K562 (cell line): ENCODE data around the gene TMEM123. TPM values are rescaled to one million over a fixed set of nuclear protein-coding genes. Genes with fewer than 3 reads are reported as not detected.
A peak's percentile ranks its signal among the peaks of the same experiment; 100 is the strongest.

Experiments
- ATAC-seq: fragments of 200-7000 bp; cut with Tn5 transposase; 3 replicates; pipeline ENCODE4 v1.9.1; 2020; ENCODE audit warnings: moderate library complexity
- BruUV-seq: library from RNA; stranded (reverse); fragments of 400-500 nt; replicated peaks from 2 replicates; lab custom pipeline; 2021; lab: Mats Ljungman, UMichigan
- CTCF ChIA-PET: fragments of 300-600 bp; formaldehyde crosslinking; extraction: SDS; loops from one replicate; lab custom pipeline; 2021; ENCODE audit warnings: low intra/inter-chr PET ratio; lab: Yijun Ruan, JAX
- POLR2A ChIA-PET: fragments of 300-600, 350-650 bp; sonication (Branson Sonifier 250); formaldehyde crosslinking; extraction: SDS; loops from one replicate; lab custom pipeline; 2021; ENCODE audit warnings: antibody characterized with exemption, inconsistent platforms; lab: Yijun Ruan, JAX
- DNase-seq, 4 experiments: peaks; one replicate each; pipeline versions ENCODE4 v3.0.0 to v3.0.0-alpha.2; 2011 to 2018; ENCODE audit warnings: low spot score in 3 of 4, mixed read lengths in 3 of 4; ENCODE audit errors: extremely low read depth in 1 of 4
- FAIRE-seq: peaks from 2 replicates; lab custom pipeline; 2011; peaks lifted over from hg19 to GRCh38; lab: Jason Lieb, UNC
- H2AFZ ChIP-seq: 2 replicates; pipeline ENCODE4 v1.6.0; 2011; ENCODE audit warnings: low read depth, low read length, control low read depth, inconsistent platforms
- H3K27ac ChIP-seq: fragments of 200-600 bp; 3 replicates; pipeline ENCODE4 v1.8.0; 2011; ENCODE audit warnings: low read depth, mild to moderate bottlenecking, control low read depth, inconsistent platforms, low read length, moderate library complexity, mixed read lengths; ENCODE audit errors: extremely low read depth
- H3K27me3 ChIP-seq, 2 experiments: fragments of 300-600 bp in 1 of 2; 2 replicates in 1 of 2; 3 replicates in 1 of 2; pipeline versions ENCODE4 v1.6.0 to v1.8.0; 2011; ENCODE audit warnings: inconsistent platforms in 2 of 2, low read length in 2 of 2, mild to moderate bottlenecking in 1 of 2, mixed read lengths in 1 of 2, moderate library complexity in 1 of 2; ENCODE audit not compliant: control insufficient read depth in 2 of 2, insufficient read depth in 2 of 2
- H3K36me3 ChIP-seq: fragments of 300-600 bp; 3 replicates; pipeline ENCODE4 v1.8.0; 2011; ENCODE audit warnings: mild to moderate bottlenecking, low read length, inconsistent platforms; ENCODE audit not compliant: control insufficient read depth, insufficient read depth
- H3K4me1 ChIP-seq, 2 experiments: fragments of 200-600 bp in 1 of 2; replicated peaks in 1 of 2; 2 replicates in 1 of 2; 3 replicates in 1 of 2; pipeline versions ENCODE4 v1.5.1 to v1.8.0; 2011; ENCODE audit warnings: inconsistent platforms in 2 of 2, low read length in 2 of 2, mild to moderate bottlenecking in 1 of 2, mixed read lengths in 1 of 2, moderate library complexity in 1 of 2; ENCODE audit not compliant: control insufficient read depth in 2 of 2, insufficient read depth in 2 of 2
- H3K4me2 ChIP-seq: 2 replicates; pipeline ENCODE4 v1.6.1; 2011; ENCODE audit warnings: low read length, control low read depth, inconsistent platforms, mixed read lengths; ENCODE audit not compliant: insufficient read depth
- H3K4me3 ChIP-seq: fragments of 200-600 bp; sonication (generic), shearing (Covaris generic); 2 replicates; pipeline ENCODE4 v1.5.1; 2016; ENCODE audit warnings: control low read depth, inconsistent platforms
- H3K79me2 ChIP-seq: fragments of 200-600 bp; 3 replicates; pipeline ENCODE4 v1.8.0; 2011; ENCODE audit warnings: low read length, inconsistent platforms; ENCODE audit not compliant: control insufficient read depth, insufficient read depth
- H3K9ac ChIP-seq, 2 experiments: 2 replicates each; pipeline versions ENCODE4 v1.6.0 to v1.6.1; 2011; ENCODE audit warnings: low read depth in 2 of 2, low read length in 2 of 2, control low read depth in 1 of 2, inconsistent platforms in 1 of 2, mild to moderate bottlenecking in 1 of 2, mixed read lengths in 1 of 2; ENCODE audit not compliant: insufficient read depth in 1 of 2
- H3K9me1 ChIP-seq: one replicate; pipeline ENCODE4 v1.6.0; 2011; ENCODE audit warnings: inconsistent platforms, mild to moderate bottlenecking, low read length, moderate library complexity; ENCODE audit not compliant: control insufficient read depth, insufficient read depth
- H3K9me3 ChIP-seq: replicated peaks from 2 replicates; pipeline ENCODE4 v1.5.1; 2011; ENCODE audit warnings: low read depth, low read length, inconsistent platforms; ENCODE audit not compliant: control insufficient read depth, insufficient read depth
- H4K20me1 ChIP-seq: replicated peaks from 2 replicates; pipeline ENCODE4 v1.6.1; 2011; ENCODE audit warnings: low read length, inconsistent platforms, mixed read lengths; ENCODE audit not compliant: control insufficient read depth, insufficient read depth
- MEIS2 ChIP-seq: fragments of 450-650 bp; IDR thresholded peaks from 2 replicates; pipeline ENCODE4 v1.6.1; 2014; ENCODE audit warnings: mild to moderate bottlenecking; ENCODE audit not compliant: partially characterized antibody
- MYNN ChIP-seq, 2 experiments: sonication (generic); formaldehyde crosslinking in 1 of 2; IDR thresholded peaks; 2 replicates each; pipeline versions ENCODE4 v1.5.0 to v1.6.1; 2016 to 2020; ENCODE audit warnings: antibody characterized with exemption in 1 of 2, missing genetic modification reagents in 1 of 2
- PKNOX1 ChIP-seq: fragments of 450-650 bp; IDR thresholded peaks from 2 replicates; pipeline ENCODE4 v1.6.1; 2016
- SP2 ChIP-seq: IDR thresholded peaks from 2 replicates; pipeline ENCODE4 v1.6.1; 2011; ENCODE audit warnings: mild to moderate bottlenecking, low read depth, low read length, moderate library complexity; ENCODE audit not compliant: poor library complexity, severe bottlenecking; ENCODE audit errors: extremely low read depth
- ZNF316 ChIP-seq: fragments of 450-650 bp; IDR thresholded peaks from 2 replicates; pipeline ENCODE4 v1.6.1; 2016
- ZNF551 ChIP-seq: fragments of 250-450 bp; sonication (Bioruptor Pico); IDR thresholded peaks from 2 replicates; pipeline ENCODE4 v1.5.0; 2021; ENCODE audit warnings: mild to moderate bottlenecking, moderate library complexity
- ZSCAN32 ChIP-seq: fragments of 450-650 bp; formaldehyde crosslinking; IDR thresholded peaks from 2 replicates; pipeline ENCODE4 v1.4.0; 2020; ENCODE audit warnings: mild to moderate bottlenecking, moderate library complexity
- WGBS: fragments of 100-300 bp; shearing (Covaris generic); methylation state at CpG from one replicate; pipeline ENCODE4 v1.1.6; 2016; ENCODE audit warnings: low coverage, mixed read lengths; ENCODE audit not compliant: insufficient coverage; ENCODE audit errors: missing lambda C conversion rate; 5-methylcytosine and 5-hydroxymethylcytosine counted together
- in situ Hi-C: fragments of 300-500 bp; cut with MboI; formaldehyde crosslinking; loops from 4 replicates; pipeline ENCODE4 v1.15.0; 2018; ENCODE audit warnings: inconsistent platforms, mixed read lengths
- intact Hi-C: fragments of 100-400 bp; cut with micrococcal nuclease; formaldehyde crosslinking; loops from 2 replicates; pipeline ENCODE4 v1.14.2; 2022
- polyA plus RNA-seq, 8 experiments: library from polyadenylated mRNA; depleted of rRNA in 4 of 8; stranded (reverse) in 5 of 8; unstranded in 3 of 8; fragments of >200 nt; fragmentation: Nextera tagmentation in 2 of 8; fragmentation: Illumina TruSeq in 1 of 8; extraction: Ambion mirVana in 2 of 8; extraction: Trizol in 1 of 8; gene quantifications; 2 replicates each; pipeline versions ENCODE4 v1.2.1 to v1.2.3, GENCODE V29; 2011 to 2014; ENCODE audit warnings: inconsistent platforms in 1 of 8, missing spikeins in 1 of 8
- total RNA-seq, 7 experiments: library from RNA; depleted of rRNA in 6 of 7; stranded (reverse); fragments of >200 nt in 6 of 7; fragmentation: Illumina TruSeq in 2 of 7; extraction: Trizol in 2 of 7; gene quantifications; 2 replicates each; pipeline versions ENCODE4 v1.2.1 to v1.2.3, GENCODE V29; 2011 to 2021; ENCODE audit warnings: low replicate concordance in 1 of 7
- TF ChIP-seq, protein P1 (sequence below): fragments of 450-650 bp; formaldehyde crosslinking; IDR thresholded peaks from 2 replicates; pipeline ENCODE4 v1.4.0; 2022; ENCODE audit warnings: missing genetic modification characterization
- TF ChIP-seq, protein P2 (sequence below), 2 experiments: IDR thresholded peaks in 1 of 2; conservative IDR thresholded peaks in 1 of 2; 2 replicates each; pipeline ENCODE4 v1.6.1; 2016; ENCODE audit warnings: low read depth in 2 of 2, mild to moderate bottlenecking in 1 of 2, missing compliant biosample characterization in 1 of 2, missing genetic modification characterization in 1 of 2, moderate library complexity in 1 of 2

The TMEM123 gene
- total and polyA plus RNA-seq, 9 of the 15 experiments (the other 6 are each of a cell fraction or from before 2014, with no cell fraction given) = 19.8 to 344 (median 82.4) TPM

- FAIRE-seq (no peak), ATAC-seq (no peak), DNase-seq (no peak)
- no peak overlapping the region for H3K27ac ChIP-seq
- BruUV-seq = no TSS peak
- H3K4me1 ChIP-seq = peaks cover 0 to 2% of the 10 kb centered on the region in 2 experiments; a peak in 1 of 5 replicates
- intact Hi-C loops = no loop called here
- no peak overlapping the region for H2AFZ ChIP-seq
- no peak overlapping the region for H3K4me2 ChIP-seq
- H4K20me1 ChIP-seq = no peaks in the 10 kb centered on the region
- no peaks in the 10 kb centered on the region for H3K9me3 ChIP-seq
- ChIA-PET CTCF (no interaction called here), POLR2A (interaction anchor here (1.6 kb wide), 1 partner anchor 30 kb away, joined by 5 read pairs; no protein-coding TSS in a partner anchor)
- 48% methylated on average over 3 of the region's 3 CpGs for WGBS
- H3K27me3 ChIP-seq = no peaks in the 10 kb centered on the region
- peaks cover 3% of the 10 kb centered on the region; the same call in 2 of the 3 replicates for H3K36me3 ChIP-seq
- H3K9ac ChIP-seq = no peak overlapping the region
- peaks cover 37% of the 10 kb centered on the region for H3K79me2 ChIP-seq
- in situ Hi-C loops = no loop called here
- no peak for TF ChIP-seq ZSCAN32 (CRISPR knock-in tag)
- TF ChIP-seq SP2 = no peak
- TF ChIP-seq MYNN (IDR thresholded peaks at IDR 0.05) = no peak
- no peak for TF ChIP-seq MYNN (CRISPR knock-in tag; IDR thresholded peaks at IDR 0.05)
- TF ChIP-seq, protein P1, sequence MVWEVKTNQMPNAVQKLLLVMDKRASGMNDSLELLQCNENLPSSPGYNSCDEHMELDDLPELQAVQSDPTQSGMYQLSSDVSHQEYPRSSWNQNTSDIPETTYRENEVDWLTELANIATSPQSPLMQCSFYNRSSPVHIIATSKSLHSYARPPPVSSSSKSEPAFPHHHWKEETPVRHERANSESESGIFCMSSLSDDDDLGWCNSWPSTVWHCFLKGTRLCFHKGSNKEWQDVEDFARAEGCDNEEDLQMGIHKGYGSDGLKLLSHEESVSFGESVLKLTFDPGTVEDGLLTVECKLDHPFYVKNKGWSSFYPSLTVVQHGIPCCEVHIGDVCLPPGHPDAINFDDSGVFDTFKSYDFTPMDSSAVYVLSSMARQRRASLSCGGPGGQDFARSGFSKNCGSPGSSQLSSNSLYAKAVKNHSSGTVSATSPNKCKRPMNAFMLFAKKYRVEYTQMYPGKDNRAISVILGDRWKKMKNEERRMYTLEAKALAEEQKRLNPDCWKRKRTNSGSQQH (CRISPR knock-in tag) = no peak
- TF ChIP-seq ZNF316 = 0 out of 2 replicates have a peak, but pooled peaks have one; percentile 3
- peak; percentile 79 for TF ChIP-seq PKNOX1
- TF ChIP-seq, protein P2, sequence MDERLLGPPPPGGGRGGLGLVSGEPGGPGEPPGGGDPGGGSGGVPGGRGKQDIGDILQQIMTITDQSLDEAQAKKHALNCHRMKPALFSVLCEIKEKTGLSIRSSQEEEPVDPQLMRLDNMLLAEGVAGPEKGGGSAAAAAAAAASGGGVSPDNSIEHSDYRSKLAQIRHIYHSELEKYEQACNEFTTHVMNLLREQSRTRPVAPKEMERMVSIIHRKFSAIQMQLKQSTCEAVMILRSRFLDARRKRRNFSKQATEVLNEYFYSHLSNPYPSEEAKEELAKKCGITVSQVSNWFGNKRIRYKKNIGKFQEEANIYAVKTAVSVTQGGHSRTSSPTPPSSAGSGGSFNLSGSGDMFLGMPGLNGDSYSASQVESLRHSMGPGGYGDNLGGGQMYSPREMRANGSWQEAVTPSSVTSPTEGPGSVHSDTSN (CRISPR knock-in tag; IDR thresholded peaks at IDR 0.05; ENCODE audit: low read depth) = no peak
- TF ChIP-seq, protein P2 (tag; conservative IDR thresholded peaks at IDR 0.05; ENCODE audit: low read depth) = peak; percentile 62
- TF ChIP-seq ZNF551 (CRISPR knock-in tag) = no peak
- peak; percentile 76 for TF ChIP-seq MEIS2
- H3K9me1 ChIP-seq = no peaks in the 10 kb centered on the region
- no peak overlapping the region for H3K4me3 ChIP-seq
Measured at GRCh38 chr11:102421261-102421660, 31.3 kb downstream of the TMEM123 start.
